ENCODE data around the gene NMT1.

Gene NMT1

GRCh38 chr17:45104907-45105624, 43.9 kb downstream of the NMT1 start:
- DNase-seq (ENCODE audit: low spot score) = no peak

GRCh38 chr17:45106096-45106495, 45.0 kb downstream of the NMT1 start:
- DNase-seq (ENCODE audit: low spot score) = no peak

GRCh38 chr17:45106582-45106981, 45.5 kb downstream of the NMT1 start:
- DNase-seq (ENCODE audit: low spot score) = no peak

GRCh38 chr17:45107293-45108010, 46.3 kb downstream of the NMT1 start:
- no peak for DNase-seq (ENCODE audit: low spot score)

GRCh38 chr17:45108051-45108450, 46.9 kb downstream of the NMT1 start:
- no peak for DNase-seq (ENCODE audit: low spot score)

GRCh38 chr17:45108595-45109521, 47.7 kb downstream of the NMT1 start:
- no peak for DNase-seq (ENCODE audit: low spot score)

- no peak for DNase-seq (ENCODE audit: low spot score)
These were observed 49.8 kb downstream of the NMT1 start for GRCh38 chr17:45110676-45111611.

- DNase-seq (ENCODE audit: low spot score) = no peak
These were observed 50.7 kb downstream of the NMT1 start for GRCh38 chr17:45111850-45112249.

GRCh38 chr17:45112559-45113423, 51.7 kb downstream of the NMT1 start:
- DNase-seq (ENCODE audit: low spot score) = no peak

GRCh38 chr17:45113424-45113754, 52.3 kb downstream of the NMT1 start:
- DNase-seq (ENCODE audit: low spot score) = no peak

GRCh38 chr17:45114117-45114932, 53.2 kb downstream of the NMT1 start:
- DNase-seq (ENCODE audit: low spot score) = no peak

GRCh38 chr17:45115015-45115625, 54.0 kb downstream of the NMT1 start:
- no peak for DNase-seq (ENCODE audit: low spot score)

- DNase-seq (ENCODE audit: low spot score) = no peak
These were observed 54.8 kb downstream of the NMT1 start for GRCh38 chr17:45115871-45116270.

- no peak for DNase-seq (ENCODE audit: low spot score)
These were observed 55.4 kb downstream of the NMT1 start for GRCh38 chr17:45116434-45117016.

GRCh38 chr17:45117334-45117733, 56.2 kb downstream of the NMT1 start:
- no peak for DNase-seq (ENCODE audit: low spot score)

GRCh38 chr17:45117848-45118646, 56.9 kb downstream of the NMT1 start:
- DNase-seq (ENCODE audit: low spot score) = no peak

GRCh38 chr17:45118691-45119090, 57.6 kb downstream of the NMT1 start:
- DNase-seq (ENCODE audit: low spot score) = no peak

GRCh38 chr17:45119964-45120363, 58.8 kb downstream of the NMT1 start:
- DNase-seq (ENCODE audit: low spot score) = no peak
